Measurements from ENCODE around the gene TMEM131L.

DNA sequence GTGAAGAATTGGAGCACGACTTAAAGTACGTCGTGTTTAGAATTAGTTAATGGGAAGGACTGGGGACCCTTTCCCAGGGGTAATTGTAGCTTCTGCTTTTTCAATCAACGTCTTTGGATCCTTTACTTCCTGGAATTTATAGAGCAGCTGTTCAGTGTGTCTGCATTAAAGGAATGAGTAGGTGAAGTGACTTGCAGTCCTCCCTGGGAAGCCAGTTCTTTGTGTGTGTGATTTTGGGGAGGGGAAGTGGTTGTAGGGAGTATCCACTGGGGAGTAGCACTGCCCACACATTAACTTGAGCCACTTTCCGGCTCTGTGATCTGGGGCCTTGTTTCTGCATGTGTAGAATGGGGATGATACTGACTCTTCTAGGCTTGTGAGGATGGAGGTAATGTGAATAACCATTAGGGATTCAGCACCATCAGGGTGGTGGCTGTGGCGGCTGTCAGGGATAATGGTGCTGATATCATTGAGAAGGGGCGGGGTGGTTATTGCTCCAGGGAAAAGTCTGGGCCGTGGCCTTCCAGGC, 54.7 kb downstream of the TMEM131L start:
- TF ChIP-seq, protein P1, sequence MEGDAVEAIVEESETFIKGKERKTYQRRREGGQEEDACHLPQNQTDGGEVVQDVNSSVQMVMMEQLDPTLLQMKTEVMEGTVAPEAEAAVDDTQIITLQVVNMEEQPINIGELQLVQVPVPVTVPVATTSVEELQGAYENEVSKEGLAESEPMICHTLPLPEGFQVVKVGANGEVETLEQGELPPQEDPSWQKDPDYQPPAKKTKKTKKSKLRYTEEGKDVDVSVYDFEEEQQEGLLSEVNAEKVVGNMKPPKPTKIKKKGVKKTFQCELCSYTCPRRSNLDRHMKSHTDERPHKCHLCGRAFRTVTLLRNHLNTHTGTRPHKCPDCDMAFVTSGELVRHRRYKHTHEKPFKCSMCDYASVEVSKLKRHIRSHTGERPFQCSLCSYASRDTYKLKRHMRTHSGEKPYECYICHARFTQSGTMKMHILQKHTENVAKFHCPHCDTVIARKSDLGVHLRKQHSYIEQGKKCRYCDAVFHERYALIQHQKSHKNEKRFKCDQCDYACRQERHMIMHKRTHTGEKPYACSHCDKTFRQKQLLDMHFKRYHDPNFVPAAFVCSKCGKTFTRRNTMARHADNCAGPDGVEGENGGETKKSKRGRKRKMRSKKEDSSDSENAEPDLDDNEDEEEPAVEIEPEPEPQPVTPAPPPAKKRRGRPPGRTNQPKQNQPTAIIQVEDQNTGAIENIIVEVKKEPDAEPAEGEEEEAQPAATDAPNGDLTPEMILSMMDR (IDR thresholded peaks at IDR 0.05): no peak
- no peak for TF ChIP-seq POLR2A (IDR thresholded peaks at IDR 0.05)
